Testis (tissue), 2 donors: ENCODE results near the gene NTN4.

Source experiments
- CTCF ChIP-seq, 3 experiments: fragments of 450-650 bp in 2 of 3; fragments of 200-600 bp in 1 of 3; sonication (generic) in 1 of 3; IDR thresholded peaks; one replicate each; pipeline ENCODE4 v1.5.1; 2016 to 2019; ENCODE audit warnings: antibody characterized with exemption in 3 of 3, mild to moderate bottlenecking in 2 of 3, moderate library complexity in 1 of 3
- POLR2A ChIP-seq: fragments of 450-650 bp; IDR thresholded peaks from one replicate; pipeline ENCODE4 v1.6.1; 2017; ENCODE audit warnings: antibody characterized with exemption, mild to moderate bottlenecking, moderate library complexity

GRCh38 chr12:95710386-95710785, 80.2 kb downstream of the NTN4 start:
- TF ChIP-seq CTCF (IDR thresholded peaks at IDR 0.05) (no peak), POLR2A (no peak)
